Endodermal cell (in vitro differentiated cells): ENCODE results near the gene BANP. TPM values are rescaled to one million over a fixed set of nuclear protein-coding genes. Genes with fewer than 3 reads are reported as not detected.
A peak's percentile ranks its signal among the peaks of the same experiment; 100 is the strongest.

Source experiments
- DNase-seq: peaks from one replicate; pipeline ENCODE4 v3.0.0-alpha.2; 2017
- H3K27ac ChIP-seq: 2 replicates; pipeline ENCODE4 v1.5.1; 2013; ENCODE audit warnings: mild to moderate bottlenecking, low read depth, low read length, moderate library complexity
- H3K27me3 ChIP-seq: 2 replicates; pipeline ENCODE4 v1.6.1; 2013; ENCODE audit warnings: mild to moderate bottlenecking, low read length, moderate library complexity; ENCODE audit not compliant: insufficient read depth, control insufficient read depth, poor library complexity, severe bottlenecking
- H3K36me3 ChIP-seq: 2 replicates; pipeline ENCODE4 v1.7.0; 2013; ENCODE audit warnings: mild to moderate bottlenecking, low read length, moderate library complexity; ENCODE audit not compliant: control insufficient read depth, insufficient read depth
- H3K4me1 ChIP-seq: one replicate; pipeline ENCODE4 v1.7.0; 2013; ENCODE audit warnings: low read length; ENCODE audit not compliant: control insufficient read depth, insufficient read depth
- H3K4me3 ChIP-seq: 2 replicates; pipeline ENCODE4 v1.5.1; 2013; ENCODE audit warnings: mild to moderate bottlenecking, low read length, moderate library complexity
- H3K9ac ChIP-seq: 2 replicates; pipeline ENCODE4 v1.6.1; 2013; ENCODE audit warnings: mild to moderate bottlenecking, low read length, moderate library complexity; ENCODE audit not compliant: poor library complexity, severe bottlenecking; ENCODE audit errors: extremely low read depth
- H3K9me3 ChIP-seq: 2 replicates; pipeline ENCODE4 v1.6.1; 2013; ENCODE audit warnings: mild to moderate bottlenecking, low read length, moderate library complexity; ENCODE audit not compliant: control insufficient read depth
- H3K27ac Mint-ChIP-seq: 2 replicates; pipeline ENCODE4 v1.8.0; 2020; ENCODE audit warnings: mixed read lengths
- H3K27me3 Mint-ChIP-seq: 2 replicates; pipeline ENCODE4 v1.8.0; 2021; ENCODE audit warnings: mild to moderate bottlenecking, mixed read lengths; ENCODE audit not compliant: insufficient read depth
- H3K36me3 Mint-ChIP-seq: 2 replicates; pipeline ENCODE4 v1.8.0; 2020; ENCODE audit warnings: low read depth, mixed read lengths
- H3K4me1 Mint-ChIP-seq: 2 replicates; pipeline ENCODE4 v1.8.0; 2020; ENCODE audit warnings: mixed read lengths
- H3K4me3 Mint-ChIP-seq: 2 replicates; pipeline ENCODE4 v1.8.0; 2020; ENCODE audit warnings: mild to moderate bottlenecking, moderate library complexity, mixed read lengths
- H3K9me3 Mint-ChIP-seq: 2 replicates; pipeline ENCODE4 v1.8.0; 2020; ENCODE audit warnings: mild to moderate bottlenecking, mixed read lengths
- WGBS, 2 experiments: methylation state at CpG; one replicate each; pipeline versions ENCODE4 v1.1.5 to v1.1.7; 2013; ENCODE audit warnings: missing lambda C conversion rate in 2 of 2, mixed read lengths in 1 of 2; ENCODE audit not compliant: insufficient coverage in 1 of 2, insufficient read length in 1 of 2; 5-methylcytosine and 5-hydroxymethylcytosine counted together
- total RNA-seq, 2 donors: library from RNA; stranded (reverse); fragmentation: NEBNext Ultra II Directional in 1 of 2; extraction: Animal tissue kit (Norgen Biotek cat#: 25700) in 1 of 2; gene quantifications; 2 replicates in 1 of 2; 3 replicates in 1 of 2; pipeline ENCODE4 v1.2.1, GENCODE V29; 2021
- TF ChIP-seq, protein P1 (sequence below): fragments of 200-600 bp; sonication (generic); conservative IDR thresholded peaks from 2 replicates; pipeline ENCODE4 v1.5.0; 2021; ENCODE audit warnings: antibody characterized with exemption, mild to moderate bottlenecking

The BANP gene
- total RNA-seq, 2 donors from 2014 or later: 39.5 to 45.5 TPM

DNA sequence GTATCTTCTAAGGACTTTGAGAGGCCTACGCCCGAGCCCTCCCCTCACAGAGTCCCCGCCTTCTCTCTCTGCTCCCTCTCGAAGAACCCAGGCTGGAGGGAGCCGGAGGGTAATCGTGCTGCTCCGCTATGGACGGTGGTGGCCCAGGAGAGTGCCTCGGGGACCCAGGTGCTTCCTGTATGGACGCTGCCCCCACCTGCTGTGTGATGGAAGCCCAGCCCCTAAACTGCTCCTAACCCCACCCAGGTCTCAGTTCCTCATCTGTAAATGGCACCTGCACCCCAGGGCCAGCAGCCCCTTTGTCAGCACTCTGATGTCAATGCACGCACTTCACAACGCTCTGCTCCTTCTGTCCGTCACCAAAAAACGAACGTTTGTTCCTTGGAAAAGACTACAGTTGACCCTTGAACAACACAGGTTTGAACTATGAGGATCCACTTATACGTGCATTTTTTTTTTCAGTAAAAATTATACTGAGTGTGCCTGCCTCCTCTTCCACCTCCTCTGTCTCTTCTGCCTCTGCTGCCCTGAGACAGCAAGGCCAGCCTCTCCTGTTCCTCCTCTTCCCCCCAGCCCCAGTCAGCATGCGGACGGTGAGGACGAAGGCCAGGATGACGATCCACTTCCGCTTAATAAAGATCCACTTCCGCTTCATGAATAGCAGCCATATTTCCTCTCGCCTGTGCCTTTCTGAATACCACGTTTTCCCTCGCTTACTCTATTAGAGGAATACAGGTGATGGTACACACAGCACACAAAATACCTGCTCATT is 118.3 kb downstream of the BANP start:
- Mint-ChIP-seq H3K27me3 (no peaks in the 10 kb centered on the region), H3K9me3 (no peaks in the 10 kb centered on the region), H3K36me3 (peaks cover 24% of the 10 kb centered on the region), H3K4me1 (no peaks in the 10 kb centered on the region), H3K27ac (peak overlapping the region; percentile 10), H3K4me3 (no peak overlapping the region)
- no peaks in the 10 kb centered on the region for H3K9me3 ChIP-seq
- no peaks in the 10 kb centered on the region for H3K27me3 ChIP-seq
- no peak overlapping the region for H3K4me3 ChIP-seq
- H3K36me3 ChIP-seq: peaks cover 4% of the 10 kb centered on the region
- no peak for DNase-seq
- no peak overlapping the region for H3K27ac ChIP-seq
- H3K9ac ChIP-seq: no peak overlapping the region
- TF ChIP-seq, protein P1, sequence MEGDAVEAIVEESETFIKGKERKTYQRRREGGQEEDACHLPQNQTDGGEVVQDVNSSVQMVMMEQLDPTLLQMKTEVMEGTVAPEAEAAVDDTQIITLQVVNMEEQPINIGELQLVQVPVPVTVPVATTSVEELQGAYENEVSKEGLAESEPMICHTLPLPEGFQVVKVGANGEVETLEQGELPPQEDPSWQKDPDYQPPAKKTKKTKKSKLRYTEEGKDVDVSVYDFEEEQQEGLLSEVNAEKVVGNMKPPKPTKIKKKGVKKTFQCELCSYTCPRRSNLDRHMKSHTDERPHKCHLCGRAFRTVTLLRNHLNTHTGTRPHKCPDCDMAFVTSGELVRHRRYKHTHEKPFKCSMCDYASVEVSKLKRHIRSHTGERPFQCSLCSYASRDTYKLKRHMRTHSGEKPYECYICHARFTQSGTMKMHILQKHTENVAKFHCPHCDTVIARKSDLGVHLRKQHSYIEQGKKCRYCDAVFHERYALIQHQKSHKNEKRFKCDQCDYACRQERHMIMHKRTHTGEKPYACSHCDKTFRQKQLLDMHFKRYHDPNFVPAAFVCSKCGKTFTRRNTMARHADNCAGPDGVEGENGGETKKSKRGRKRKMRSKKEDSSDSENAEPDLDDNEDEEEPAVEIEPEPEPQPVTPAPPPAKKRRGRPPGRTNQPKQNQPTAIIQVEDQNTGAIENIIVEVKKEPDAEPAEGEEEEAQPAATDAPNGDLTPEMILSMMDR: no peak
- WGBS, 2 experiments: 95 to 97% methylated on average over 16 to 25 of the region's 25 CpGs
- no peaks in the 10 kb centered on the region for H3K4me1 ChIP-seq

DNA sequence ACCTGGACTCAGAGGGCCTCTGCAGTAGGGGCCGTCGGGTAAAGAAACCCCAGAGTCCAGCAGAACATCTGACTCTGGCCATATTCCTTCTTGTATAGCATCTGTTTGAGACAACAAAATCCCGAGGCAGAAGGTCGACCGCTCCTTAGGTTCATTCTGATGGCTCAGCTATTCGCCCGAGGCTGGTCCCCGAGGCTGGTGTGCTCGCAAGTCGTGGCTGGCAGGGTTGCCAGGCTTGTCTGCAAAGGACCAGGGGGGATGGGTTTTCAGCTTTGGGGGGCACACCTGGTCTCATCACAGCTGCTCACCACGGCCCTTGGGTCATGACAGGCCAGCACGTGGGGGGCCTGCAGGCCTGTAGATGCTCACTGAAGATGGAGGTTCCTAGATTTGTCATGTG is 119.1 kb downstream of the BANP start:
- Histone ChIP-seq H3K9ac (no peak overlapping the region), H3K9me3 (no peaks in the 10 kb centered on the region), H3K36me3 (peaks cover 4% of the 10 kb centered on the region), H3K27me3 (no peaks in the 10 kb centered on the region), H3K27ac (no peak overlapping the region), H3K4me3 (no peak overlapping the region), H3K4me1 (no peaks in the 10 kb centered on the region)
- H3K4me3 Mint-ChIP-seq: no peak overlapping the region
- no peak for DNase-seq
- no peaks in the 10 kb centered on the region for H3K27me3 Mint-ChIP-seq
- no peaks in the 10 kb centered on the region for H3K9me3 Mint-ChIP-seq
- TF ChIP-seq, protein P1: no peak
- no peak overlapping the region for H3K27ac Mint-ChIP-seq
- WGBS, 2 experiments: 91 to 93% methylated on average over 10 to 12 of the region's 12 CpGs
- peaks cover 25% of the 10 kb centered on the region for H3K36me3 Mint-ChIP-seq
- H3K4me1 Mint-ChIP-seq: no peaks in the 10 kb centered on the region

DNA sequence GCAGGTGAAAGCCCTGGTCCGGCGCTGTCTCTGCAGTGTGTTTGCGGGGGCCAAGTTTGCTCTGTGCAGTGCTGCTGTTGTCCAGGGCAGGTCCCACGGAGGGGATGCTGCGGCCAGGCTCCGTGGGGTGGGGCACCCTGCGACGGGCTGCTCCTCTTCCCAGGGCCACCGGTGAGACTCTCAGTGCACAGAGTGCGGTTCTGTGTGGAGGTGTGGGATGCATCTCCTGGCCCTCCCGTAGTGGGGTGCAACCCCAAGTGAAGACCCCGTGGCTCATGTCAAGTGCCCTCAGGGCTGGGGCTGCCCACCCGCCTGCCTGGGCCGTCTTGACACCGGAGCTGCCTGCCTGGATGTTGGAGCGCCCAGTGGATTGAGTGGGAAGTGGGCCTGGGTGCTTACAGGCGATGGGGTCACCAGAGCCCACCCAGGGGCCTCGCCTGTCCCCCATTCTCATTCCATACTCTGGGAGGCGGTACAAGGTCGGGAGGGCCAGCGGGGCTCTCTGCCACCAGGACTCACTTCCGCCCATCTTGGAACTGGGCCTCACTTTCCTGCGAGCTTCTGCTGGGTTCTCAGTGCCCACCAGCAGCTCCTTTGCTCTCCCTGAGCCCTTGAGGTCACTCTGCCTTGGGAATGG is 119.9 kb downstream of the BANP start:
- no peak for DNase-seq
- H3K9me3 Mint-ChIP-seq: no peaks in the 10 kb centered on the region
- no peaks in the 10 kb centered on the region for H3K4me1 Mint-ChIP-seq
- H3K4me3 Mint-ChIP-seq: no peak overlapping the region
- H3K27me3 Mint-ChIP-seq: no peaks in the 10 kb centered on the region
- H3K27me3 ChIP-seq: no peaks in the 10 kb centered on the region
- no peaks in the 10 kb centered on the region for H3K9me3 ChIP-seq
- TF ChIP-seq, protein P1: no peak
- peaks cover 25% of the 10 kb centered on the region for H3K36me3 Mint-ChIP-seq
- H3K27ac Mint-ChIP-seq: no peak overlapping the region
- peaks cover 4% of the 10 kb centered on the region for H3K36me3 ChIP-seq
- H3K27ac ChIP-seq: no peak overlapping the region
- H3K4me1 ChIP-seq: no peaks in the 10 kb centered on the region
- H3K9ac ChIP-seq: no peak overlapping the region
- 93 to 97% methylated on average over 12 to 23 of the region's 23 CpGs for WGBS, 2 experiments
- H3K4me3 ChIP-seq: no peak overlapping the region
